RWPE1 (cell line): ENCODE data around the gene ELK3.

Source experiments
- CTCF ChIA-PET: fragments of 350-600 bp; sonication (Branson Sonifier 250); formaldehyde crosslinking; extraction: SDS; loops from one replicate; lab custom pipeline; 2021; lab: Yijun Ruan, JAX
- POLR2A ChIA-PET: fragments of 400-600 bp; formaldehyde crosslinking; extraction: SDS; loops from one replicate; lab custom pipeline; 2020; ENCODE audit warnings: antibody characterized with exemption; ENCODE audit not compliant: low non-redundant PET; lab: Yijun Ruan, JAX
- DNase-seq: peaks from one replicate; pipeline ENCODE4 v3.0.0; 2012; ENCODE audit warnings: low spot score
- H3K27ac ChIP-seq: fragments of 450-650 bp; 2 replicates; pipeline ENCODE4 v1.5.1; 2017
- CTCF ChIP-seq: fragments of 450-650 bp; conservative IDR thresholded peaks from 2 replicates; pipeline ENCODE4 v1.5.1; 2017; ENCODE audit warnings: low read depth, mild to moderate bottlenecking

Gene ELK3

GRCh38 chr12:96208346-96208745, 14.2 kb downstream of the ELK3 start:
- peak; percentile 64 for DNase-seq
- no peak for TF ChIP-seq CTCF
- CTCF ChIA-PET, result interaction anchor here (0.5 to 0.6 kb wide), 2 partner anchors 250 to 540 kb away, joined by 4 read pairs; no protein-coding TSS in a partner anchor
- peak overlapping the region; percentile 64 for H3K27ac ChIP-seq
- POLR2A ChIA-PET, result no interaction called here

GRCh38 chr12:96208801-96209549, 14.8 kb downstream of the ELK3 start:
- POLR2A ChIA-PET, result no interaction called here

GRCh38 chr12:96210376-96211055, 16.3 kb downstream of the ELK3 start:
- no peak for TF ChIP-seq CTCF
- CTCF ChIA-PET, result no interaction called here
- POLR2A ChIA-PET, result no interaction called here
- no peak for DNase-seq
- peak overlapping the region; percentile 24; the same call in 1 of the 2 replicates for H3K27ac ChIP-seq

More at GRCh38 chr12:96208801-96209549, 14.8 kb downstream of the ELK3 start:
- no peak for TF ChIP-seq CTCF
- peak overlapping the region; percentile 64 for H3K27ac ChIP-seq
- no peak for DNase-seq
- CTCF ChIA-PET, result interaction anchor here (0.5 to 0.6 kb wide), 2 partner anchors 249 to 540 kb away, joined by 4 read pairs; no protein-coding TSS in a partner anchor

GRCh38 chr12:96211988-96212387, 17.8 kb downstream of the ELK3 start:
- TF ChIP-seq CTCF, result no peak
- ChIA-PET POLR2A (no interaction called here), CTCF (interaction anchor here (0.5 kb wide), 1 partner anchor 342 kb away, joined by 3 read pairs; no protein-coding TSS in a partner anchor)
- no peak for DNase-seq
- H3K27ac ChIP-seq, result no peak overlapping the region

- ChIA-PET POLR2A (no interaction called here), CTCF (no interaction called here)
- TF ChIP-seq CTCF, result no peak
- H3K27ac ChIP-seq, result no peak overlapping the region
- DNase-seq, result no peak
These were observed 18.5 kb downstream of the ELK3 start for GRCh38 chr12:96212456-96213375.

GRCh38 chr12:96213869-96214268, 19.7 kb downstream of the ELK3 start:
- ChIA-PET CTCF (interaction anchor here (1.2 kb wide), 1 partner anchor 296 kb away, joined by 4 read pairs; no protein-coding TSS in a partner anchor), POLR2A (no interaction called here)
- DNase-seq, result no peak
- peak overlapping the region; percentile 79 for H3K27ac ChIP-seq
- no peak for TF ChIP-seq CTCF
